Cardiac fibroblast (primary cell): ENCODE data around the gene GPC1.

ENCODE experiments used
- DNase-seq, 2 donors: peaks; one replicate each; pipeline versions ENCODE4 v3.0.0 to v3.0.0-alpha.2; 2010; ENCODE audit warnings: low read depth in 2 of 2
- H3K4me3 ChIP-seq, 2 donors: replicated peaks in 1 of 2; 1 replicate in 1 of 2; 2 replicates in 1 of 2; pipeline ENCODE4 v1.5.1; 2011; ENCODE audit warnings: low read depth in 2 of 2, low read length in 2 of 2, mild to moderate bottlenecking in 2 of 2, moderate library complexity in 1 of 2
- CTCF ChIP-seq: IDR thresholded peaks from one replicate; pipeline ENCODE4 v1.5.1; 2011; ENCODE audit warnings: low read depth, mild to moderate bottlenecking, low read length, inconsistent platforms

Gene GPC1

GRCh38 chr2:240448387-240449274 is 13.2 kb downstream of the GPC1 start:
- no peak for TF ChIP-seq CTCF
- no peak overlapping the region for H3K4me3 ChIP-seq
- no peak for DNase-seq

- peak in 1 of 2 donors; percentile 44 for DNase-seq
- TF ChIP-seq CTCF: no peak
- H3K4me3 ChIP-seq: no peak overlapping the region
These were observed 14.5 kb downstream of the GPC1 start for GRCh38 chr2:240449764-240450531.

GRCh38 chr2:240450532-240451107 is 15.2 kb downstream of the GPC1 start:
- no peak for DNase-seq
- TF ChIP-seq CTCF: no peak
- no peak overlapping the region for H3K4me3 ChIP-seq

- no peak for DNase-seq
- no peak for TF ChIP-seq CTCF
- no peak overlapping the region for H3K4me3 ChIP-seq
These were observed 15.7 kb downstream of the GPC1 start for GRCh38 chr2:240451108-240451611.

- peak overlapping the region; percentile 41 to 44 for H3K4me3 ChIP-seq
- DNase-seq: no peak
- no peak for TF ChIP-seq CTCF
These were observed 16.5 kb downstream of the GPC1 start for GRCh38 chr2:240451791-240452461.

GRCh38 chr2:240452462-240453256 is 17.2 kb downstream of the GPC1 start:
- TF ChIP-seq CTCF: no peak
- peak; percentile 25 to 64 for DNase-seq
- peak overlapping the region; percentile 49 to 51 for H3K4me3 ChIP-seq
